HUDEP-2 (cell line): ENCODE data around the gene TENM4.

ENCODE experiments used
- DNase-seq, 76 experiments: peaks; one replicate each; lab custom pipeline; 2025; ENCODE audit not compliant: unreplicated experiment in 76 of 76; lab: John Stamatoyannopoulos, UW

The TENM4 gene

DNA sequence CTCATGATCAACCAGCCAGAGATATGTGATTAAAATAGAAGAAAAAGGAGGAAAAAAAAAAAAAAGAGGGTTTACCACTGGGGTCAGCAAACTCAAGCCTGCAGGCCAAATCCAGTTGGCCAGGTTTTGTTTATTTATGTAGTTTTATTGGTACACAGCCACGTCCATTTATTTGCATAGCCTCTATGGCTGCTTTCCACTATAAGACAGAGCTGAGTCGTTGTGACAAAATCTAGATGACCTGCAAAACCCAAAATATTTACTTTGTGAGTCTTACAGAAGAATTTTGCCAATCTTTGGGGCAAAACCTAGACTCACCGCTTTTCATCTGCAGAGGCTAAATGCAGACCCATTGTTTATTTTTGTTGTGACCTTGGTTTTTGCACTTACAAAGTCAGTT is 87.1 kb downstream of the TENM4 start:
- no peak for DNase-seq

GRCh38 chr11:79352349-79352703 is 88.5 kb downstream of the TENM4 start:
- no peak for DNase-seq

- DNase-seq, result no peak
These were observed 91.7 kb downstream of the TENM4 start for GRCh38 chr11:79348976-79349682.

GRCh38 chr11:79346021-79346420 is 94.8 kb downstream of the TENM4 start:
- no peak for DNase-seq

DNA sequence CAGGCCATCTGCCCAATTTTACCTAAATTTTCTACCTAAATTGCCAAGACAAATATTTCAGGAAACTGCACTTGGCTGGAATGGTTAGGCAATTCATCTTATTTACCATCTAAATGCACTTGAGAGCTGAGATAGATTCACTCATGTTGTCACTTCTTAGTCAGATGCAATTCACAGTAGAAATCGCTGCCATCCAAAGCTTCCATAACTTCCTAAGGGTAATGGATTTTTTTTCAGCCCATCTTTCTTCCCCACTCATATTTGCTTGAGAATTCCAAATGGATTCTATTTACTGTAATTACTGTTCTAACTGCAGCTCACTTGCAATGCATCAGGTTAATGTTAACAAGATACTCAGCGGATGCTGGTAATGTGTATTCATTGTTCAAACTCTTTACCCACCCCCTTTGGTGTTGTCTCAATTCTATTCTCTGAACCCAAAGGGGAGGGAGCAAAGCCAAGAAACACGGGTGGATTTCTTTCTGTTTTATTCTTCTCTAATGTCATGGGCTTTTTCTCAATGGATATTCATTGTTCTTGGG is 96.0 kb downstream of the TENM4 start:
- DNase-seq, result no peak

DNA sequence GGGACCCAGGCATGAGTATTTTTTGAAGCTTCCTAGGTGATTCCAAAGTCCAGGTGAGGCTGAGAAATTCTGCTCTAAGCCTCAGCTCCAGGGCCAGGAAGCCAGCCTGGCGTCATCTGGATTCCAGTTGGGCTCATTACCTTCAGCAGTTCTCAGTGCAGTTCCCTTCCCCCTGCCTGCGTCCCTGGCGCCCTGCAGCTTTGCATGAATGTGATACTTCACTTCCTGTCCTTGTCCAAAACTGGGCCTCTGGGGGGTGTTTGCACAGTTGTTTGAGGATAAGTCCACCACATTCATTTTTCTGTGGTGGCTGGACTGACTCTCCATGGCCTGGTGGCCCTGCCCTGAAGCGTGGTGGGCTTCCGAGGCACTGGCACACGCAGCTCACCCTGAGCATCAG is 98.1 kb downstream of the TENM4 start:
- DNase-seq, result no peak

GRCh38 chr11:79342236-79342635 is 98.6 kb downstream of the TENM4 start:
- DNase-seq, result no peak

DNA sequence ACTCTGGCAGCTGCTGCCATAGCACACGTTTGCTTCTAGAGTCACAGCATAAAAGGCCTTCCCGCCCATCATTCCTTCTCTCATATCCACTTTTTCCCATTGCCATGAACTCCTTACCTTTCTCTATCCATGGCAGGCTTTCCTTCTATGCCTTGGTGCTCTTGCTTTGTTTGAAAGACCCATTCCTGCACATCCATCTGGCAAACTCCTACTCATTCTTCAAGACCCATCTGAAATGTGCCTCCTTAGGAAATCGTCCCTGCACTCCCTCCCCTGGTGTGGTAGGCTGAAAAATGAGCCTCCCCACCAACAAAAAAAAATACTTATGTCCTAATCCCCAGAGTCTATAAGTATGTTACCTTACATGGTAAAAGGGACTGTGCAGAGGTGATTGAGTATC is 100.3 kb downstream of the TENM4 start:
- DNase-seq, result no peak

GRCh38 chr11:79336797-79337517 is 103.9 kb downstream of the TENM4 start:
- DNase-seq, result no peak

DNA sequence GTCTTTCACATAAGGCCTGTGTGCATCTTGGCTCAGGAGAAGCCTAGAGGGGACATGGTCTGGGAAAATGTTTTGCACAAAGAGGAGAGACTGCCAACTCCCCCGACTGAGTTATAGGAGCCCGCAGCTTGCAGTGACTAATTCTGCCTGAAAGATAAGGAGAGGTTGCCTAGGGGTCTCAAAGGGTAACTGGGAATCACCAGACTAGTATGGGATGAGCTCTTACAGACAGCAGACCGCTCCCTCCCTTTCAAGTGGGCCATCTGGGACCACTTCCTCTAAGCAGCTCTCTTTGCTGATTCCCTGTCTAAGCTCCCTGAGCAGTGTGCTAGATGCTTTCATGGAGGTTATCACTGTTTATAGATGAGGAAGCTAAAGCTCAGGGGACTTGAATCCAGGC is 105.1 kb downstream of the TENM4 start:
- DNase-seq, result no peak

DNA sequence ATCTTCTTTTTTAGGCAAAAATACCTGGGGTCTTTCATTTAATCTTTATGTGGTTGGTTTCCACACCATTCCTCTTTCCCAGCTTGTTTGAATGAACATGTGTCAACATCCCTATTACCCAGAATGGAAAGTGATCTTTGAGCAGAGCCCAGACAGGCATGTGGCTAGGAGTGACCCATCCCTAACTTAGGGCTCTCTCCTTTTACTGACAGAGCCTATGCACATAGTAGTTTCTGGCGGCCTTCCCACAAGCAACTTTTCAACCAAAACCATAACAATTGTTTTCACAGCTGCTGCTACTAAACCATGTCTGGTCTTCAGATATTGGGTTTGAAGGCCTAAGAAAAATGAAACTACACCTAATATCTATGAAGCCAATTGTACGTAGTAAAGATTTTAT is 107.5 kb downstream of the TENM4 start:
- no peak for DNase-seq

DNA sequence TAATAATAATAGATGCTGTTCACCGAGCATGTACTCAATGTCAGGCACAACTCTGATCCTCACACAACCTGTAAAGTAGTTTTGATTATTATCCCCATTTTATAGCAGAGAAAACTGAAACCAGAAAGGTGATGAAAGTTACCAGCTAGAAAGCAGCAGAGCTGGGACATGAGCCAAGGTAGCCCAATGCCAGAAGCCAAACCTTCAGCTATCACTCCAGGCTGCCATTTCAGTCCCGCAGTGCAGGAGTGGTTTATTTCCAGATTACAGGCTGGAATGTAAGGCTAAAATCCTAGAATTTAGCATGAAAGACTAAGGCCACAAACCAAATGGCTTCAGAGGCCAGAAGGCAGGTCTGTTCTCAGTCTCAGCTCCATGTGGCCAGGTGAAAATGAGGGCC is 108.8 kb downstream of the TENM4 start:
- DNase-seq, result no peak

GRCh38 chr11:79331203-79331901 is 109.5 kb downstream of the TENM4 start:
- no peak for DNase-seq

DNA sequence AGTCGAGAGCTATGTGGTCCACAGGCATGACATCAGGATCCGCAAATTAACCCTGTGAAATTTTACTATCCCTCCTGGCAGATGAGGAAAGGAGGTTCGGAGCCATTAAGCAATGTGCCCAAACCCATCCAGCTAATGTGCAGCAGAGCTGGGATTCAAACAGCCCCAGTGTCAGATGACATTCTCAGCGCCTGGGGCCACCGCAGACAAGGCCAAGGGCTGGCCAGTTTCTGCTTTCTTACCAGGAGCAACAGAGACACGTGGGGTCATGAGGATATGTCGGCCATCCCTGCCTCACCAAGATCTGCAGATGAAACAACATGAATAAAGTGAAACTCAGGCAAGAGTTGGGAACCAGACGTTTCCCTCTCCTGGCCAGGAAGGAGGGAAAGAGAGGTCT is 110.2 kb downstream of the TENM4 start:
- DNase-seq, result no peak

GRCh38 chr11:79329561-79329960 is 111.3 kb downstream of the TENM4 start:
- no peak for DNase-seq

GRCh38 chr11:79328402-79328801 is 112.4 kb downstream of the TENM4 start:
- no peak for DNase-seq

- DNase-seq, result no peak
These were observed 115.0 kb downstream of the TENM4 start for GRCh38 chr11:79325851-79326250.

DNA sequence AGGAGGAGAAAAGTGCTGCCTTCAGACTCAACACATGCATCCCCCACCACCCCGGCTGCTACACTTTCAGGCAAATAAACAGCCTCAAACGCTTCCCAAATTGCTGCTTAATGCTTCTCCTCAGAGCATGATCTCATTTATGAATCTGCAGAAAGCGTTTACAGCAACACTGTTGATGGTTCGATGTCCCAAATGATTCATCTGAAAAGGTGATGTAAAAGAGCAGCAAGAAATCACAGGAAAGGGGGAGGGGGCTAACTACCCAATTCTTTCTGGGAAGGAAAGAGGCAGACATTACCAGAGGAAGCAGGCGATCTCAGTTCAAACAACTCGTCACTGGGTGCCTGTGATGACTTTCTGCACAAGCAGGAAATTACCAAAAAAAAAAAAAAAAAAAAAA is 119.6 kb downstream of the TENM4 start:
- DNase-seq, result no peak

DNA sequence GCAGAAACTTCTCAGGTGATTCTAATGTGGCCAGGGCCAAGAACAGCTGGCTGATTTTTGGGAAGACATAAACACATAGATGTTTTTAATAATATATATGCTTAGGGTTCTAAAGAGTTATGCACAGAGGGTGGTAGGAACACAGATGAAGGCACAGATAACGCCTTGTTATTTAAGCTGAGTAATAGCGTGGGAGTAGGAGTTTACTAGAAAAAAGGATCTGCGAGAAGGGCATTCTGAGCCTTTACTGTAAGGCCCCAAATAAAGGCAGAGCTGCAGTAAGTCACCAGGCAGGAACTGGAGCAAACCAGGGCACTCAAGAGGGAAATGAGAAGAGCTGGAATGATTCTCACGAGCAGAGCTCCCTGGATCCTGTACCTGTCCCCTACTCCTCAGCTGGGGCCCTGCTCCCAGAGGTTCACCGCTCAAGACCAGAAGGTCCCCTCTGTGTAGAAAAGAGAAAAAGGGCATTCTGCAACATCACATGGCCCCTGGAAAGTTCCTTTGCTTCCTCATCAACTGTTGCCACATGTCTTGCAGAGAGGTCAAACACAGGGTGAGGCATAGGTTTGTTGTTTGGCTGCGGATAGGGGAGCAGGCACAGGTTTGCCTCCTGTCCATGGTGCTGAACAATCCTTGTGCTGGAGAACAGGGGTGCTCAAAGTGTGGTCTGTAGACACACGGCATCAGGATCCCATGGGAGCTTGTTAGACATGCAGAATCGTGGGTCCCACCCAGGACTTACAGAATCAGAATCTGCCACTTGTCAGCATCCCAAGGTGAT is 125.7 kb downstream of the TENM4 start:
- DNase-seq, result no peak

DNA sequence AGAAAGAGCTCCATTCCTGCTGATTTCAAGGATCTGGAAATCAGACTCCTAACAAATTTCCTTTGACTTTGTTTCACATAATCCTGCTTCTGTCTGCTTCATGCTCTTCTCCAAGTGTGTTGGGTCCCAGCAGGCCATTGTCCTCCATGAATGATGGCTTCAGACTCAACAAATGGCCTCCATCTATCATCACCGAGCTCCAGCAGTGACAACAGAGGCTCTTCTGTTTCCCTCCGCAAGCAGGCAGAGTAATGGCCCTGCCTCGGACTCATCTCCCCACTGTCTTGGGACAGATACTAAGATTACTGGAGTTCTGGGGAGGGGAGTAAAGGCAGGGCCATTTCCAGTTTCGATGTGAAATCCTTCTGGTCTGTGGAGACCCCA is 127.3 kb downstream of the TENM4 start:
- DNase-seq, result no peak
